Motor neuron (in vitro differentiated cells): ENCODE results near the gene FRYL. TPM values are rescaled to one million over a fixed set of nuclear protein-coding genes. Genes with fewer than 3 reads are reported as not detected.

Experiments used
- ATAC-seq, 8 experiments: fragments of 200-7000 bp; cut with Tn5 transposase; replicated peaks in 6 of 8; 2 replicates each; pipeline ENCODE4 v1.8.0; 2021; ENCODE audit warnings: mild to moderate bottlenecking in 8 of 8, moderate library complexity in 8 of 8
- H3K27ac ChIP-seq, 2 donors: fragments of 250-450 bp; sonication (Bioruptor Pico); 2 replicates each; pipeline ENCODE4 v1.9.0; 2021; ENCODE audit warnings: antibody characterized with exemption in 2 of 2, mild to moderate bottlenecking in 2 of 2, moderate library complexity in 1 of 2
- H3K4me1 ChIP-seq, 2 donors: fragments of 250-450 bp; sonication (Bioruptor Pico); replicated peaks in 1 of 2; 2 replicates each; pipeline ENCODE4 v1.6.1; 2021; ENCODE audit warnings: antibody characterized with exemption in 2 of 2, mild to moderate bottlenecking in 2 of 2, moderate library complexity in 1 of 2
- H3K4me3 ChIP-seq, 5 donors: fragments of 250-450 bp; sonication (Bioruptor Pico); 2 replicates each; pipeline ENCODE4 v1.9.0; 2021; ENCODE audit warnings: antibody characterized with exemption in 5 of 5, mild to moderate bottlenecking in 5 of 5, moderate library complexity in 4 of 5
- WGBS, 10 experiments: fragments of 450-650 bp; shearing (Covaris generic); methylation state at CpG; one replicate each; pipeline ENCODE4 v1.0.0; 2022; 5-methylcytosine and 5-hydroxymethylcytosine counted together
- in situ Hi-C, 9 experiments: fragments of 400-800 bp; cut with MboI; loops; one replicate each; pipeline ENCODE4 v1.15.0; 2021; ENCODE audit warnings: low sequenced_read_pairs in 9 of 9, low pct_unique_long_range_greater_than_20kb in 2 of 9; ENCODE audit not compliant: unreplicated experiment in 9 of 9
- total RNA-seq, 8 experiments: library from RNA; unstranded; fragments of 300-600 nt; gene quantifications; 2 replicates each; pipeline versions ENCODE4 v1.2.3 to v1.2.4, GENCODE V29; 2022

FRYL gene
- total RNA-seq, 8 experiments from 2014 or later = 26.0 to 91.8 (median 37.9) TPM

GRCh38 chr4:48526406-48526805 lies 253.7 kb downstream of the FRYL start:
- Histone ChIP-seq H3K4me1 (no peaks in the 10 kb centered on the region), H3K4me3 (no peak overlapping the region), H3K27ac (no peak overlapping the region)
- WGBS, 10 experiments = 83 to 100% (median 86%) methylated on average over 1 of the region's 1 CpG; no CpG with 5 or more reads in 6 of the 10 experiments
- in situ Hi-C loops = loop anchor here in 2 of 9 experiments (25.0 kb wide), 2 partner anchors 89 to 414 kb away; no protein-coding TSS in a partner anchor
- no peak for ATAC-seq

GRCh38 chr4:48518143-48518542 lies 261.9 kb downstream of the FRYL start:
- in situ Hi-C loops = no loop called here

GRCh38 chr4:48509543-48509942 lies 270.5 kb downstream of the FRYL start:
- Histone ChIP-seq H3K27ac (no peak overlapping the region), H3K4me3 (no peak overlapping the region), H3K4me1 (no peaks in the 10 kb centered on the region)
- ATAC-seq = no peak
- in situ Hi-C loops = no loop called here

More at GRCh38 chr4:48518143-48518542, 261.9 kb downstream of the FRYL start:
- H3K27ac ChIP-seq = no peak overlapping the region
- H3K4me3 ChIP-seq = no peak overlapping the region
- WGBS, 10 experiments = 87 to 100% (median 100%) methylated on average over 1 to 3 of the region's 3 CpGs; no CpG with 5 or more reads in 3 of the 10 experiments
- H3K4me1 ChIP-seq = no peaks in the 10 kb centered on the region
- no peak for ATAC-seq

- no peak overlapping the region for H3K4me3 ChIP-seq
- H3K27ac ChIP-seq = no peak overlapping the region
- 88 to 100% (median 100%) methylated on average over 1 to 2 of the region's 2 CpGs; no CpG with 5 or more reads in 3 of the 10 experiments for WGBS, 10 experiments
- in situ Hi-C loops = no loop called here
- no peak for ATAC-seq
- no peaks in the 10 kb centered on the region for H3K4me1 ChIP-seq
Measured at GRCh38 chr4:48506716-48507115, 273.4 kb downstream of the FRYL start.

- Histone ChIP-seq H3K4me3 (no peak overlapping the region), H3K27ac (no peak overlapping the region), H3K4me1 (no peaks in the 10 kb centered on the region)
- ATAC-seq = peak in 3 of 8 experiments; percentile 1 to 11 (median 4)
- 50 to 100% (median 75%) methylated on average over 1 of the region's 1 CpG; no CpG with 5 or more reads in 2 of the 10 experiments for WGBS, 10 experiments
- in situ Hi-C loops = no loop called here
Measured at GRCh38 chr4:48504352-48504751, 275.7 kb downstream of the FRYL start.

- in situ Hi-C loops = no loop called here
- WGBS, 10 experiments = 0 to 100% (median 81%) methylated on average over 1 to 2 of the region's 2 CpGs; no CpG with 5 or more reads in 3 of the 10 experiments
- Histone ChIP-seq H3K4me3 (no peak overlapping the region), H3K27ac (no peak overlapping the region), H3K4me1 (no peaks in the 10 kb centered on the region)
- peak in 4 of 8 experiments; percentile 44 to 81 (median 76) for ATAC-seq
Measured at GRCh38 chr4:48504026-48504330, 276.1 kb downstream of the FRYL start.

- Histone ChIP-seq H3K4me1 (no peaks in the 10 kb centered on the region), H3K4me3 (no peak overlapping the region), H3K27ac (no peak overlapping the region)
- in situ Hi-C loops = no loop called here
- WGBS, 10 experiments = 0 to 86% (median 56%) methylated on average over 2 to 4 of the region's 4 CpGs
- peak in 4 of 8 experiments; percentile 52 to 86 (median 84) for ATAC-seq
Measured at GRCh38 chr4:48503233-48504025, 276.6 kb downstream of the FRYL start.

- Histone ChIP-seq H3K27ac (no peak overlapping the region), H3K4me1 (no peaks in the 10 kb centered on the region), H3K4me3 (no peak overlapping the region)
- ATAC-seq = no peak
- WGBS, 10 experiments = 85 to 100% (median 94%) methylated on average over 2 to 3 of the region's 3 CpGs; no CpG with 5 or more reads in 1 of the 10 experiments
- in situ Hi-C loops = no loop called here
Measured at GRCh38 chr4:48499551-48500066, 280.5 kb downstream of the FRYL start.

GRCh38 chr4:48498895-48499294 lies 281.2 kb downstream of the FRYL start:
- 73 to 100% (median 88%) methylated on average over 1 to 4 of the region's 4 CpGs for WGBS, 10 experiments
- in situ Hi-C loops = no loop called here

GRCh38 chr4:48495941-48496340 lies 284.1 kb downstream of the FRYL start:
- in situ Hi-C loops = no loop called here
- Histone ChIP-seq H3K27ac (no peak overlapping the region), H3K4me3 (no peak overlapping the region), H3K4me1 (no peaks in the 10 kb centered on the region)
- ATAC-seq = no peak
- 83 to 100% (median 100%) methylated on average over 1 to 2 of the region's 2 CpGs; no CpG with 5 or more reads in 5 of the 10 experiments for WGBS, 10 experiments

More at GRCh38 chr4:48498895-48499294, 281.2 kb downstream of the FRYL start:
- H3K27ac ChIP-seq = no peak overlapping the region
- H3K4me3 ChIP-seq = no peak overlapping the region
- no peaks in the 10 kb centered on the region for H3K4me1 ChIP-seq
- ATAC-seq = no peak

GRCh38 chr4:48493452-48494100 lies 286.5 kb downstream of the FRYL start:
- WGBS, 10 experiments = 50 to 100% (median 73%) methylated on average over 1 to 4 of the region's 4 CpGs
- Histone ChIP-seq H3K27ac (peak overlapping the region in 1 of 2 donors; percentile 13), H3K4me3 (no peak overlapping the region), H3K4me1 (no peaks in the 10 kb centered on the region)
- in situ Hi-C loops = no loop called here
- ATAC-seq = peak in 3 of 8 experiments; percentile 18 to 66 (median 64)

- H3K4me1 ChIP-seq = no peaks in the 10 kb centered on the region
- 66 to 98% (median 78%) methylated on average over 3 to 16 of the region's 23 CpGs for WGBS, 10 experiments
- no peak overlapping the region for H3K4me3 ChIP-seq
- in situ Hi-C loops = no loop called here
- no peak overlapping the region for H3K27ac ChIP-seq
- no peak for ATAC-seq
Measured at GRCh38 chr4:48491514-48492176, 288.4 kb downstream of the FRYL start.
